ENCODE data around the gene SLC6A20. TPM values are rescaled to one million over a fixed set of nuclear protein-coding genes. Genes with fewer than 3 reads are reported as not detected.

The SLC6A20 gene
- total and polyA plus RNA-seq, 9 donors: 0.05 to 3.3 (median 0.23) TPM; not detected in 2

- WGBS, 3 donors: 58 to 71% (median 64%) methylated on average over 5 of the region's 5 CpGs
- Histone ChIP-seq H3K9me3 (no peaks in the 10 kb centered on the region), H3K4me1 (ENCODE audit: insufficient read depth) (no peaks in the 10 kb centered on the region), H3K27me3 (no peaks in the 10 kb centered on the region), H3K4me3 (no peak overlapping the region), H3K27ac (no peak overlapping the region), H3K36me3 (no peaks in the 10 kb centered on the region)
- intact Hi-C loops (cut with DNase I): no loop called here
- no peak for DNase-seq
- TF ChIP-seq CTCF (IDR thresholded peaks at IDR 0.05) (no peak), POLR2A (IDR thresholded peaks at IDR 0.05) (no peak), EP300 (IDR thresholded peaks at IDR 0.05) (no peak)
Measured at GRCh38 chr3:45781271-45781670, 15.1 kb downstream of the SLC6A20 start.

- WGBS, 3 donors: 89 to 91% (median 90%) methylated on average over 35 of the region's 35 CpGs
- intact Hi-C loops (cut with DNase I): no loop called here
- no peak overlapping the region for H3K4me3 ChIP-seq
- no peaks in the 10 kb centered on the region for H3K27me3 ChIP-seq
- no peak overlapping the region for H3K27ac ChIP-seq
- no peaks in the 10 kb centered on the region for H3K36me3 ChIP-seq
- no peak for DNase-seq
- H3K9me3 ChIP-seq: no peaks in the 10 kb centered on the region
- no peaks in the 10 kb centered on the region for H3K4me1 ChIP-seq (ENCODE audit: insufficient read depth)
- no peak for TF ChIP-seq POLR2A (IDR thresholded peaks at IDR 0.05)
- TF ChIP-seq CTCF (IDR thresholded peaks at IDR 0.05): no peak
- TF ChIP-seq EP300 (IDR thresholded peaks at IDR 0.05): no peak
Measured at GRCh38 chr3:45779746-45780735, 16.3 kb downstream of the SLC6A20 start.

DNA sequence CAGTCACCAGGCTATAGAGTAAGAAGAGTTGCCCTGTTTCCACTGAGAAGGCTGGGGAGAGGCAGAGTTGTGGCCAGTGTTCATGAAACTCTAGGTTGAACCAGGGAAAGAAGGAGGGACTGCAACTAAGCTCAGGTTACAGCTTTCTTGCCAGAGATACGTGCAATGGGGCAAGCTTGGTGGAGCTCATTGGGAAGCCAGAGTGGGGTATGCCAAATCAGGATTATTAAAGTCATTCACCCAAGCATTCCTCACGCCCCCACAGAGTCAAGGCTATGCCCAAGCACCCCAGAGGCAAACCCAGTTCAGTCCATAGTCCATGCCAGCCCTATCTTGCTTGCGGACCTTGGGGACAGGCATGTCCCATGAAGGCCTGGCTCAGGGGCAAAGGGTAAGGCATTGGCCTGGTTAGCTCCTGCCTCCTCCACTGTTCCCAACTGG, 17.6 kb downstream of the SLC6A20 start:
- H3K27me3 ChIP-seq: no peaks in the 10 kb centered on the region
- WGBS, 3 donors: 68 to 85% (median 72%) methylated on average over 3 of the region's 3 CpGs
- no peak overlapping the region for H3K27ac ChIP-seq
- TF ChIP-seq EP300 (IDR thresholded peaks at IDR 0.05) (no peak), CTCF (IDR thresholded peaks at IDR 0.05) (no peak), POLR2A (IDR thresholded peaks at IDR 0.05) (no peak)
- DNase-seq: no peak
- H3K36me3 ChIP-seq: no peaks in the 10 kb centered on the region
- H3K9me3 ChIP-seq: no peaks in the 10 kb centered on the region
- intact Hi-C loops (cut with DNase I): no loop called here
- H3K4me1 ChIP-seq (ENCODE audit: insufficient read depth): no peaks in the 10 kb centered on the region
- H3K4me3 ChIP-seq: no peak overlapping the region

GRCh38 chr3:45777746-45778386, 18.5 kb downstream of the SLC6A20 start:
- TF ChIP-seq CTCF (IDR thresholded peaks at IDR 0.05) (no peak), EP300 (IDR thresholded peaks at IDR 0.05) (no peak), POLR2A (IDR thresholded peaks at IDR 0.05) (no peak)

More at GRCh38 chr3:45777746-45778386, 18.5 kb downstream of the SLC6A20 start:
- no peaks in the 10 kb centered on the region for H3K27me3 ChIP-seq
- H3K9me3 ChIP-seq: no peaks in the 10 kb centered on the region
- no peak overlapping the region for H3K4me3 ChIP-seq
- WGBS, 3 donors: 82 to 91% (median 89%) methylated on average over 11 of the region's 11 CpGs
- H3K27ac ChIP-seq: no peak overlapping the region
- intact Hi-C loops (cut with DNase I): no loop called here
- DNase-seq: no peak
- no peaks in the 10 kb centered on the region for H3K4me1 ChIP-seq (ENCODE audit: insufficient read depth)
- no peaks in the 10 kb centered on the region for H3K36me3 ChIP-seq

Measured in ovary (tissue), 9 donors.